ACC112 (cell line): ENCODE data around the gene ARMC9.

ENCODE experiments used
- H2AFZ ChIP-seq: fragments of 200-600 bp; sonication (generic); one replicate; pipeline ENCODE4 v1.6.0; 2017; ENCODE audit warnings: antibody characterized with exemption, low read length; ENCODE audit not compliant: unreplicated experiment
- H3K27ac ChIP-seq: fragments of 200-600 bp; sonication (generic); 2 replicates; pipeline ENCODE4 v1.5.1; 2014; ENCODE audit warnings: low read depth, mild to moderate bottlenecking, antibody characterized with exemption, low read length, moderate library complexity
- H3K27me3 ChIP-seq: fragments of 200-600 bp; sonication (generic); 2 replicates; pipeline ENCODE4 v1.6.1; 2014; ENCODE audit warnings: mild to moderate bottlenecking, antibody characterized with exemption, low read length, moderate library complexity, mixed read lengths; ENCODE audit not compliant: insufficient read depth
- H3K36me3 ChIP-seq: fragments of 200-600 bp; sonication (generic); 2 replicates; pipeline ENCODE4 v1.6.1; 2016; ENCODE audit warnings: mild to moderate bottlenecking, antibody characterized with exemption, low read length, moderate library complexity, mixed read lengths; ENCODE audit not compliant: insufficient read depth
- H3K4me1 ChIP-seq: fragments of 200-600 bp; sonication (generic); one replicate; pipeline ENCODE4 v1.6.1; 2016; ENCODE audit warnings: low read length, mixed read lengths; ENCODE audit not compliant: insufficient read depth, unreplicated experiment, control insufficient read depth
- H3K4me3 ChIP-seq: fragments of 200-600 bp; sonication (generic); 2 replicates; pipeline ENCODE4 v1.5.1; 2014; ENCODE audit warnings: mild to moderate bottlenecking, low read depth, low read length
- H3K79me2 ChIP-seq: fragments of 200-600 bp; sonication (generic); one replicate; pipeline ENCODE4 v1.6.0; 2016; ENCODE audit warnings: low read length; ENCODE audit not compliant: control insufficient read depth, unreplicated experiment, insufficient read depth

Gene ARMC9

DNA sequence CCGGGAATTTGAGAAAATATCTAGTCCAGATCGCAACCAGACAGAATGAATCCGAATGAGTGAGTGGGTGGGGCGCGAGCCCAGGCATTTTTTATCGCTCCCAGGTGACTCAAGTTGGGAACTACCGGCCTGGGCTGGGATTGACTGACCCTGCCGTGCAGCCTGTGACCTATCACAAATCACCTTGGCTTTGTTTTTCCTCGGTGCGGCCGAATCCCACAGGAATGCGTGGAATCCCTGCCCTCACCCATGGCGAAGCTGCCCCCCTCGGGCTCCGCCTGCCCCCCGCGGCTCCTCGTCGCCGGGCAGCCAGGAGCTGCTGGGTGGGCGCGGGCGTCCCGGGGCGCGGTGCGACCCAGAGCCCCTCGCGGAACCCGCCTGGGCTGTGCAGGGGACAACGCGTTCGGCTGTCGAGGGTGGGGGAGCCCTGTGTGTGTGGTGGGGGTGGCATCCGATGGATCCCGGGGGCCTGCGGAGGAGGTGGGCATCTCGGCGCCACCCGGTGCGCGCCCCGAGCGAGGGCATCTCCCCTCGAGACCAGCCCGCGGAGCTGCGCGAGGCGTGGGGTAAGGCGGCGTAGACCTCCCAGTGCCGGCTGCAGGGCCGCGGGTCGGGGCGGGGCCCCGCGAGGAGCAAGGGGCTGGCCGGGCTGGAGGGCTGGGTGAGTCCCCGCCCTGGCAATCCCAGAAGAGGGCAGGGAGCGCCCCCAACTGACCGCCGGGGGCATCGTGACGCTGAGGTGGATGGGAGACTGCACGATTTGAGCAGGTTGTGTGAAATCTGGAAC lies 213.6 kb downstream of the ARMC9 start:
- Histone ChIP-seq H3K4me3 (peak overlapping the region; percentile 80), H3K4me1 (no peaks in the 10 kb centered on the region), H3K27ac (no peak overlapping the region), H3K36me3 (no peaks in the 10 kb centered on the region), H3K79me2 (no peaks in the 10 kb centered on the region), H3K27me3 (no peaks in the 10 kb centered on the region), H2AFZ (peak overlapping the region; percentile 73)

GRCh38 chr2:231412618-231412963 lies 214.2 kb downstream of the ARMC9 start:
- Histone ChIP-seq H3K4me1 (no peaks in the 10 kb centered on the region), H3K27ac (no peak overlapping the region), H2AFZ (peak overlapping the region; percentile 6), H3K36me3 (no peaks in the 10 kb centered on the region), H3K27me3 (no peaks in the 10 kb centered on the region), H3K79me2 (no peaks in the 10 kb centered on the region), H3K4me3 (peak overlapping the region; percentile 80)

DNA sequence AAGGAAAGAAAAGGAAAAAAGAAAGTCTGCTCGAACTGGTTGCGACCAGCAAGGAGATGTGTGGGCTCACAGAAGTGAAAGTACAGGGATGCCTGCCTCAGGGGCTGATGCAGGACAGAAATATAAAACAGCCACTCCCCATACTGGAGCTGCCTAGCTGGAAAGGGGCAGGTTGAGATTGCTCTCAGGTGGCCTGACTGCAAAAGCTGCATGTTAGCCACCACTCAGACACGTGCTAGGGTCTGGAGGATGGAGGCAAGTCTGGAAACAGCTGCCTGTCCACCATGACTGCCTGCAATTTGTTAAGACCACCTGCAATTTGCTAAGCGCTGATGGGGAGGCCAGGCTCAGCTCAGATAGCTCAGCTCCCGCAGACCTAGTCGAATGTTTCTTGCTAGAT lies 215.0 kb downstream of the ARMC9 start:
- no peaks in the 10 kb centered on the region for H3K36me3 ChIP-seq
- no peaks in the 10 kb centered on the region for H3K4me1 ChIP-seq
- H3K27ac ChIP-seq: no peak overlapping the region
- H3K79me2 ChIP-seq: no peaks in the 10 kb centered on the region
- H3K27me3 ChIP-seq: no peaks in the 10 kb centered on the region
- H3K4me3 ChIP-seq: no peak overlapping the region
- no peak overlapping the region for H2AFZ ChIP-seq

GRCh38 chr2:231413921-231414476 lies 215.6 kb downstream of the ARMC9 start:
- no peaks in the 10 kb centered on the region for H3K36me3 ChIP-seq
- no peaks in the 10 kb centered on the region for H3K27me3 ChIP-seq
- H2AFZ ChIP-seq: no peak overlapping the region
- no peak overlapping the region for H3K27ac ChIP-seq
- no peaks in the 10 kb centered on the region for H3K79me2 ChIP-seq
- H3K4me3 ChIP-seq: no peak overlapping the region
- H3K4me1 ChIP-seq: no peaks in the 10 kb centered on the region

- Histone ChIP-seq H3K27me3 (no peaks in the 10 kb centered on the region), H3K4me3 (no peak overlapping the region), H3K4me1 (no peaks in the 10 kb centered on the region), H2AFZ (no peak overlapping the region), H3K27ac (no peak overlapping the region), H3K36me3 (no peaks in the 10 kb centered on the region), H3K79me2 (no peaks in the 10 kb centered on the region)
These were observed 216.6 kb downstream of the ARMC9 start for GRCh38 chr2:231415029-231415428.

- H2AFZ ChIP-seq: no peak overlapping the region
These were observed 220.6 kb downstream of the ARMC9 start for GRCh38 chr2:231418820-231419640.

DNA sequence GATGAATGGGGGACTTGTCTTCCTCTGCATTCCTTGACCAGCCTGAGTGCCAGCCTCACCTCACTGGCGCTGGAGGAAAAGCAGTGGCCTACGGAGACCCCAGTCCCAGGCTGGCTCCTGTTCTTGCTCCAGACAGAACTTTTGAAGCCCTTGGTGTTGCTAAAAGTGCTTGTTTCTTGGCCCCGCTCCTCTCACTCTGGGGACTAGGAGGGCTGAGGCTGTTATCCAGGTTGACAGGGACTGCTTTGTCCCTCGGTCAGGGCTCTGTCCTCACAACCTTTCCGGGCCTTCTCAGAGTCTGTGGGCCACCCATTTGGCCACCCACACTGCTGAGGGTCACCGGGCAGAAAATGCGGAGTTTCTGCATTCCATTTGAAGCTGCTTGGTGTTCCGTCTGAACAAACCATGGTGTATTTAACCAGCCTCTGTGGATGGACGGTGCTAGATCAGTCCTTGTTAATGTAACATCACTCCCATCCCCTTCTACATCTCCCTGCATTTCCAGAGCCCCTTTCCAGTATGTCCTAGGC lies 222.7 kb downstream of the ARMC9 start:
- no peak overlapping the region for H2AFZ ChIP-seq
- no peak overlapping the region for H3K27ac ChIP-seq

More at GRCh38 chr2:231418820-231419640, 220.6 kb downstream of the ARMC9 start:
- Histone ChIP-seq H3K4me1 (no peaks in the 10 kb centered on the region), H3K4me3 (no peak overlapping the region), H3K27me3 (peaks cover 4% of the 10 kb centered on the region; the same call in 1 of the 2 replicates), H3K79me2 (no peaks in the 10 kb centered on the region), H3K27ac (no peak overlapping the region), H3K36me3 (no peaks in the 10 kb centered on the region)

DNA sequence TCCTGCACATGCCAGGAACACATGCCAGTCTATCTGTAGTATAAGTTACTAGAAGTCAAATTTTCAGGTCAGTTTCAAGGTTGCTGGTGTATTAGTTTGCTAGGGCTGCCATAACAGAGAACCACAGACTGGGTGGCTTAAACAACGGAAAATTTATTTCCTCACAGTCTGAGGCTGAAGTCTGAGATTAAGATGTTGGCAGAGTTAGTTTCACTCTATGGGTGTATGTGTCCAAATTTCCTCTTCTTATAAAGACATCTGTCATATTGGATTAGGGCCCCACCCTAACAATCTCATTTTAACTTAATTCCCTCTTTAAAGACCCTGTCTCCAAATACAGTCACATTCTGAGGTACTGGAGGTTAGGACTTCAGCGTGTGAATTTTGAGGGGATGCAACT lies 223.6 kb downstream of the ARMC9 start:
- peaks cover 4% of the 10 kb centered on the region; the same call in 1 of the 2 replicates for H3K27me3 ChIP-seq
- no peaks in the 10 kb centered on the region for H3K36me3 ChIP-seq
- H3K4me3 ChIP-seq: no peak overlapping the region
- no peak overlapping the region for H2AFZ ChIP-seq
- no peaks in the 10 kb centered on the region for H3K4me1 ChIP-seq
- no peak overlapping the region for H3K27ac ChIP-seq
- no peaks in the 10 kb centered on the region for H3K79me2 ChIP-seq

More for the DNA sequence above, 222.7 kb downstream of the ARMC9 start:
- Histone ChIP-seq H3K79me2 (no peaks in the 10 kb centered on the region), H3K36me3 (no peaks in the 10 kb centered on the region), H3K4me1 (no peaks in the 10 kb centered on the region), H3K4me3 (no peak overlapping the region), H3K27me3 (peaks cover 4% of the 10 kb centered on the region; the same call in 1 of the 2 replicates)

GRCh38 chr2:231423176-231423575 lies 224.7 kb downstream of the ARMC9 start:
- H3K4me3 ChIP-seq: no peak overlapping the region
- H2AFZ ChIP-seq: no peak overlapping the region
- no peak overlapping the region for H3K27ac ChIP-seq
- no peaks in the 10 kb centered on the region for H3K79me2 ChIP-seq
- H3K36me3 ChIP-seq: no peaks in the 10 kb centered on the region
- H3K27me3 ChIP-seq: peaks cover 4% of the 10 kb centered on the region; the same call in 1 of the 2 replicates
- H3K4me1 ChIP-seq: no peaks in the 10 kb centered on the region
